A549 (cell line): ENCODE results near the gene PPP2R5E.

Source experiments
- CTCF ChIP-seq: fragments of >200 bp; sonication (Bioruptor Twin); formaldehyde crosslinking; IDR thresholded peaks from 3 replicates; pipeline ENCODE4 v1.5.1; 2016
- MAX ChIP-seq: IDR thresholded peaks from 2 replicates; pipeline ENCODE4 v1.6.1; 2012
- POLR2A ChIP-seq: IDR thresholded peaks from 2 replicates; pipeline ENCODE4 v1.6.1; 2012; ENCODE audit warnings: mild to moderate bottlenecking, low read length
- POLR2AphosphoS2 ChIP-seq: conservative IDR thresholded peaks from 2 replicates; pipeline ENCODE4 v1.6.1; 2012; ENCODE audit warnings: low read length, improper control_type of control experiment, inconsistent platforms

- TF ChIP-seq POLR2AphosphoS2 (no peak), CTCF (no peak), MAX (no peak), POLR2A (no peak)
Measured at GRCh38 chr14:63383776-63384367, 159.3 kb downstream of the PPP2R5E start.
